HepG2 (cell line): Measurements from ENCODE around the gene COG4. TPM values are rescaled to one million over a fixed set of nuclear protein-coding genes. Genes with fewer than 3 reads are reported as not detected.

Source experiments
- ARHGAP35 ChIP-seq: sonication (generic); formaldehyde crosslinking; IDR thresholded peaks from 2 replicates; pipeline ENCODE4 v1.9.0; 2022; ENCODE audit warnings: mild to moderate bottlenecking, inconsistent platforms, moderate library complexity, missing genetic modification reagents, borderline replicate concordance
- CBX5 ChIP-seq: sonication (generic); formaldehyde crosslinking; IDR thresholded peaks from 2 replicates; pipeline ENCODE4 v1.4.0; 2020; ENCODE audit warnings: missing genetic modification reagents, borderline replicate concordance
- EP300 ChIP-seq, 3 experiments: sonication (generic) in 1 of 3; formaldehyde crosslinking in 1 of 3; IDR thresholded peaks; 2 replicates each; pipeline versions ENCODE4 v1.5.1 to v1.6.1; 2011 to 2020; ENCODE audit warnings: low read depth in 2 of 3, low read length in 2 of 3, borderline replicate concordance in 1 of 3, improper control_type of control experiment in 1 of 3, mild to moderate bottlenecking in 1 of 3, missing genetic modification reagents in 1 of 3, moderate library complexity in 1 of 3
- HMGA1 ChIP-seq: sonication (generic); formaldehyde crosslinking; conservative IDR thresholded peaks from 2 replicates; pipeline ENCODE4 v1.4.0; 2020; ENCODE audit warnings: missing genetic modification reagents
- ISX ChIP-seq: sonication (generic); formaldehyde crosslinking; conservative IDR thresholded peaks from 2 replicates; pipeline ENCODE4 v1.5.0; 2020; ENCODE audit warnings: missing genetic modification reagents
- RCOR2 ChIP-seq: IDR thresholded peaks from 2 replicates; pipeline ENCODE4 v1.6.1; 2016; ENCODE audit warnings: missing biosample characterization, missing genetic modification reagents
- RXRB ChIP-seq: IDR thresholded peaks from 2 replicates; pipeline ENCODE4 v1.6.1; 2016; ENCODE audit warnings: borderline replicate concordance, missing genetic modification reagents, missing compliant biosample characterization
- SOX5 ChIP-seq: IDR thresholded peaks from 2 replicates; pipeline ENCODE4 v1.6.1; 2016; ENCODE audit warnings: borderline replicate concordance
- ZMAT3 ChIP-seq: sonication (generic); formaldehyde crosslinking; conservative IDR thresholded peaks from 2 replicates; pipeline ENCODE4 v1.7.0; 2021; ENCODE audit warnings: missing genetic modification reagents
- ZMYM4 ChIP-seq: sonication (generic); formaldehyde crosslinking; IDR thresholded peaks from 2 replicates; pipeline ENCODE4 v1.8.1; 2023; ENCODE audit warnings: mild to moderate bottlenecking, missing genetic modification reagents
- ZNF30 ChIP-seq: sonication (generic); formaldehyde crosslinking; IDR thresholded peaks from 2 replicates; pipeline ENCODE4 v1.5.0; 2020; ENCODE audit warnings: mild to moderate bottlenecking, missing genetic modification reagents
- ZNF317 ChIP-seq: sonication (generic); formaldehyde crosslinking; IDR thresholded peaks from 2 replicates; pipeline ENCODE4 v1.5.0; 2020; ENCODE audit warnings: mild to moderate bottlenecking, missing genetic modification reagents
- ZNF335 ChIP-seq: sonication (generic); formaldehyde crosslinking; IDR thresholded peaks from 2 replicates; pipeline ENCODE4 v1.4.0; 2020; ENCODE audit warnings: missing genetic modification reagents
- ZNF605 ChIP-seq: sonication (generic); formaldehyde crosslinking; IDR thresholded peaks from 2 replicates; pipeline ENCODE4 v1.8.0; 2022; ENCODE audit warnings: mild to moderate bottlenecking, missing genetic modification reagents
- ZNF75D ChIP-seq: sonication (generic); formaldehyde crosslinking; IDR thresholded peaks from 2 replicates; pipeline ENCODE4 v1.8.1; 2023; ENCODE audit warnings: missing genetic modification reagents, mild to moderate bottlenecking, borderline replicate concordance
- ZNF772 ChIP-seq: sonication (generic); formaldehyde crosslinking; IDR thresholded peaks from 2 replicates; pipeline ENCODE4 v1.5.0; 2020; ENCODE audit warnings: mild to moderate bottlenecking, missing genetic modification reagents
- ZNF816 ChIP-seq: sonication (generic); formaldehyde crosslinking; IDR thresholded peaks from 2 replicates; pipeline ENCODE4 v1.8.0; 2022; ENCODE audit warnings: missing genetic modification reagents, mild to moderate bottlenecking, borderline replicate concordance
- ZNF839 ChIP-seq: sonication (generic); formaldehyde crosslinking; IDR thresholded peaks from 2 replicates; pipeline ENCODE4 v1.4.0; 2020; ENCODE audit warnings: missing genetic modification reagents, mild to moderate bottlenecking, borderline replicate concordance
- ZNF850 ChIP-seq: sonication (generic); formaldehyde crosslinking; conservative IDR thresholded peaks from 2 replicates; pipeline ENCODE4 v1.9.0; 2021; ENCODE audit warnings: mild to moderate bottlenecking, missing genetic modification reagents
- ZNF879 ChIP-seq: sonication (generic); formaldehyde crosslinking; IDR thresholded peaks from 2 replicates; pipeline ENCODE4 v1.8.1; 2023; ENCODE audit warnings: missing genetic modification reagents
- polyA plus RNA-seq, 8 experiments: library from polyadenylated mRNA; depleted of rRNA in 3 of 8; stranded (reverse) in 7 of 8; unstranded in 1 of 8; fragments of >200 nt; fragmentation: Illumina TruSeq in 4 of 8; extraction: Trizol in 4 of 8; gene quantifications; 2 replicates each; pipeline versions ENCODE4 v1.2.1 to v1.2.3, GENCODE V29; 2011 to 2016; ENCODE audit warnings: low read depth in 4 of 8, missing spikeins in 1 of 8, mixed read lengths in 1 of 8; ENCODE audit not compliant: insufficient read depth in 1 of 8
- total RNA-seq, 5 experiments: library from RNA; depleted of rRNA; stranded (reverse); fragments of >200 nt; fragmentation: Illumina TruSeq; extraction: Trizol; gene quantifications; 2 replicates each; pipeline ENCODE4 v1.2.3, GENCODE V29; 2016; ENCODE audit warnings: low read depth in 1 of 5
- TF ChIP-seq, protein P1 (sequence below): conservative IDR thresholded peaks from 2 replicates; pipeline ENCODE4 v1.6.1; 2018; ENCODE audit warnings: missing genetic modification reagents
- TF ChIP-seq, protein P2 (sequence below): sonication (generic); formaldehyde crosslinking; IDR thresholded peaks from 2 replicates; pipeline ENCODE4 v1.4.0; 2020; ENCODE audit warnings: mild to moderate bottlenecking, missing genetic modification reagents
- TF ChIP-seq, protein P3 (sequence below), 2 experiments: sonication (generic) in 1 of 2; formaldehyde crosslinking in 1 of 2; IDR thresholded peaks; 2 replicates each; pipeline versions ENCODE4 v1.5.1 to v1.6.1; 2011 to 2020; ENCODE audit warnings: borderline replicate concordance in 1 of 2, low read depth in 1 of 2, low read length in 1 of 2, mild to moderate bottlenecking in 1 of 2, missing genetic modification reagents in 1 of 2, moderate library complexity in 1 of 2

Gene COG4
- total and polyA plus RNA-seq, 2 of the 13 experiments (the other 11 are each of a cell fraction or from before 2014, with no cell fraction given), result 51.1 to 73.8 TPM

DNA sequence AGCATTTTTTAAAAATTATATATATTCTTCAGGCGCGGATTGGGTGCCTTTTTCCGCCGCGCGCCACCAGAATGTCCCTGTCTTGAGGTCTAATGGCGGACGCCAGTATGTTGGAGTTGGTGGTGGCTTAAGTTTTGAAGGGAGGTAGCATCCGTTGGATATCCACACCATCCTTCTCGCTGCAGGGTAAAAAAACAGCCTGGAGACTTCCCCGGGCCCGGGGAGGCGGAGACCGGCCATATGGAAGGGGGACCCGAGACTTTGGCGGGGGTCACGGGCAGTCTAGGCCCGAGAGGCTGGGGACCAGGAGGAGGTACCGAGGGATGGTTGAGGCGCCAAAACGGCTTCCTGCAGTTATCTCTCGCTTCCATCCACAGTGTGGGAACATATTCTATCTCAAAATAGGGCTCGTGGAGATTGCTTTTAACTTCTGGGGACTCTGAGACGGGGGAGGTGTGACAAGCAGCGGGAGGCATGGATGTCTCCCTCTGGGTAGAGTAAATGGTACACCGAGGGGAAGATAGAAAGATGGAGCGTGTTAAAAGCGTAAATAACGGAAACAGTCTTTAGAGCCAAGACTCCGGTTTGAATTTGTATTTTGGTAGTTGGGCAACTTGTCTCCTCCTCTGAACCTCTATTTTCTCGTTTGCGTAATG lies 517 bp upstream of the COG4 start, which contains the start of gene SF3B3 (continued):
- TF ChIP-seq ZNF772 (CRISPR knock-in tag) (peak; percentile 55; the same call in 1 of the 2 replicates), ZNF317 (CRISPR knock-in tag) (peak; percentile 63; the same call in 1 of the 2 replicates), ZNF75D (CRISPR knock-in tag) (no peak), RCOR2 (CRISPR knock-in tag) (no peak), ZMAT3 (CRISPR knock-in tag) (peak; percentile 57), ZMYM4 (CRISPR knock-in tag) (peak; percentile 7), ZNF30 (no peak; the same call in 1 of the 2 replicates), SOX5 (CRISPR knock-in tag) (no peak; the same call in 1 of the 2 replicates), ZNF879 (CRISPR knock-in tag) (no peak), HMGA1 (CRISPR knock-in tag) (no peak), ZNF816 (peak; percentile 89; the same call in 1 of the 2 replicates), ZNF335 (CRISPR knock-in tag) (peak; percentile 99), RXRB (CRISPR knock-in tag) (peak; percentile 44; the same call in 1 of the 2 replicates), ZNF605 (CRISPR knock-in tag) (peak; percentile 70), ISX (peak; percentile 66; the same call in 1 of the 2 replicates), ZNF839 (CRISPR knock-in tag) (no peak), CBX5 (CRISPR knock-in tag) (no peak), ZNF850 (CRISPR knock-in tag) (peak; percentile 93; the same call in 1 of the 2 replicates), ARHGAP35 (CRISPR knock-in tag) (peak; percentile 68; the same call in 1 of the 2 replicates), EP300 (IDR thresholded peaks at IDR 0.05; ENCODE audit: low read depth in 2 of 2, low read length in 2 of 2) (peak; percentile 0 to 13; a peak in 1 of 4 replicates), EP300 (CRISPR knock-in tag; IDR thresholded peaks at IDR 0.05; ENCODE audit: borderline replicate concordance) (peak; percentile 10; the same call in 1 of the 2 replicates)
- TF ChIP-seq, protein P1, sequence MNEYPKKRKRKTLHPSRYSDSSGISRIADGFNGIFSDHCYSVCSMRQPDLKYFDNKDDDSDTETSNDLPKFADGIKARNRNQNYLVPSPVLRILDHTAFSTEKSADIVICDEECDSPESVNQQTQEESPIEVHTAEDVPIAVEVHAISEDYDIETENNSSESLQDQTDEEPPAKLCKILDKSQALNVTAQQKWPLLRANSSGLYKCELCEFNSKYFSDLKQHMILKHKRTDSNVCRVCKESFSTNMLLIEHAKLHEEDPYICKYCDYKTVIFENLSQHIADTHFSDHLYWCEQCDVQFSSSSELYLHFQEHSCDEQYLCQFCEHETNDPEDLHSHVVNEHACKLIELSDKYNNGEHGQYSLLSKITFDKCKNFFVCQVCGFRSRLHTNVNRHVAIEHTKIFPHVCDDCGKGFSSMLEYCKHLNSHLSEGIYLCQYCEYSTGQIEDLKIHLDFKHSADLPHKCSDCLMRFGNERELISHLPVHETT (CRISPR knock-in tag), result peak; percentile 59
- TF ChIP-seq, protein P2, sequence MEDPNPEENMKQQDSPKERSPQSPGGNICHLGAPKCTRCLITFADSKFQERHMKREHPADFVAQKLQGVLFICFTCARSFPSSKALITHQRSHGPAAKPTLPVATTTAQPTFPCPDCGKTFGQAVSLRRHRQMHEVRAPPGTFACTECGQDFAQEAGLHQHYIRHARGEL, result no peak
- TF ChIP-seq, protein P3, sequence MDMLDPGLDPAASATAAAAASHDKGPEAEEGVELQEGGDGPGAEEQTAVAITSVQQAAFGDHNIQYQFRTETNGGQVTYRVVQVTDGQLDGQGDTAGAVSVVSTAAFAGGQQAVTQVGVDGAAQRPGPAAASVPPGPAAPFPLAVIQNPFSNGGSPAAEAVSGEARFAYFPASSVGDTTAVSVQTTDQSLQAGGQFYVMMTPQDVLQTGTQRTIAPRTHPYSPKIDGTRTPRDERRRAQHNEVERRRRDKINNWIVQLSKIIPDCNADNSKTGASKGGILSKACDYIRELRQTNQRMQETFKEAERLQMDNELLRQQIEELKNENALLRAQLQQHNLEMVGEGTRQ (IDR thresholded peaks at IDR 0.05; ENCODE audit: low read depth, low read length), result no peak
- TF ChIP-seq, protein P3 (CRISPR knock-in tag; IDR thresholded peaks at IDR 0.05; ENCODE audit: borderline replicate concordance), result 0 out of 2 replicates have a peak, but pooled peaks have one; percentile 16
